GM12801 (cell line): ENCODE data around the gene RAD52.

Experiments
- TF ChIP-seq, protein P1 (sequence below): IDR thresholded peaks from one replicate; pipeline ENCODE4 v1.5.1; 2011; ENCODE audit warnings: control low read depth; ENCODE audit not compliant: insufficient read length; ENCODE audit errors: extremely low read depth

RAD52 gene

DNA sequence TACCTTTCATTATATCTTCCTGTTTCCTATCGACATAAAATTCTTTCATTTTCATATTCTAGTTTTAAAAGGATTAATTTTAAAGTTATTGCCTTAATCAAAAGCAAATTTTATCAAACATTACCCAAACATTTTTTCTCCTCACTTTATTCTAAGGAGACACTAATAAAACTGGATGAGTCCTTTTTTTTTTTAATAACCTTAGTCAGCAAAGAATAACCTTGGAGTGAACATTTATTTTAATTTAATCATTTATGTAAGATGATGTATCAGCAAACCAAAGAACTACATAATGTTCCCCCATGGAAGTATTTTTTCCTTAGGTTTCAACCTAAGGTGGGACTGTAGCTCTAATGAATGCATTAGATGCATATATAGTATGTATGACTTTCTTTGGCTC is 83.9 kb downstream of the RAD52 start:
- TF ChIP-seq, protein P1, sequence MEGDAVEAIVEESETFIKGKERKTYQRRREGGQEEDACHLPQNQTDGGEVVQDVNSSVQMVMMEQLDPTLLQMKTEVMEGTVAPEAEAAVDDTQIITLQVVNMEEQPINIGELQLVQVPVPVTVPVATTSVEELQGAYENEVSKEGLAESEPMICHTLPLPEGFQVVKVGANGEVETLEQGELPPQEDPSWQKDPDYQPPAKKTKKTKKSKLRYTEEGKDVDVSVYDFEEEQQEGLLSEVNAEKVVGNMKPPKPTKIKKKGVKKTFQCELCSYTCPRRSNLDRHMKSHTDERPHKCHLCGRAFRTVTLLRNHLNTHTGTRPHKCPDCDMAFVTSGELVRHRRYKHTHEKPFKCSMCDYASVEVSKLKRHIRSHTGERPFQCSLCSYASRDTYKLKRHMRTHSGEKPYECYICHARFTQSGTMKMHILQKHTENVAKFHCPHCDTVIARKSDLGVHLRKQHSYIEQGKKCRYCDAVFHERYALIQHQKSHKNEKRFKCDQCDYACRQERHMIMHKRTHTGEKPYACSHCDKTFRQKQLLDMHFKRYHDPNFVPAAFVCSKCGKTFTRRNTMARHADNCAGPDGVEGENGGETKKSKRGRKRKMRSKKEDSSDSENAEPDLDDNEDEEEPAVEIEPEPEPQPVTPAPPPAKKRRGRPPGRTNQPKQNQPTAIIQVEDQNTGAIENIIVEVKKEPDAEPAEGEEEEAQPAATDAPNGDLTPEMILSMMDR: no peak

- TF ChIP-seq, protein P1: no peak
Observed at GRCh38 chr12:863285-863684, 86.2 kb downstream of the RAD52 start.

DNA sequence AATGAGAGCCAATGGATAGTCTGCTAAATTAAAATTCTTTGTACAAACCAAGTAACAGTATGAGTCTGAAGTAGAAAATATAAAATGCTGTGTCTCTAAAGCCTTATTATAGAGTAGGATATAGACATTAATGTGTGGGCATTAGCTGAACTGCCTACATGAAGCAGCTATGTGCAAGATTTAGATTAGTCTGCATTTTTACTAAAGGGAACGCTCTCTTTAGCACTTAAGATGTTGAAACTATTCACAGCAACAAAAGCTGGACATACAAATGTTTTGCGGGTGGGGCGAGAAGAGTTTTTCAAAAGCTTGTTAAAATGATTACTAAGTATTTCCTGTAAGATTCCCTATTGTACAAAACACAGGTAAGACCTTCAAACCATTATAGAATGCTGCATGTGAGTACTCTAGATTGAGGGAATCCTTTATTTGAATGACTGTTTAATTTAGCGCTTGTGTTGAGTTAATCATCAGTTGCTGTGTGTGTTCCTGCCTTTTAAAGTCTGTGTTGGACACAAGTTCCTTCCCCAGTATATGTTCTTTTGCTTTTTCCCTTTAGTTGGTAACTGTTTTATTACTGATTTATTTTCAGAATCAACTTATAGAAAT is 87.1 kb downstream of the RAD52 start:
- TF ChIP-seq, protein P1: no peak
